SK-N-SH treated with all-trans-retinoic acid at 6 μM for 48 hours (cell line): ENCODE data around the gene KCNK3.

Source experiments
- ARNTL ChIP-seq: fragments of 450-650 bp; formaldehyde crosslinking; IDR thresholded peaks from 2 replicates; pipeline ENCODE4 v1.5.0; 2020; ENCODE audit warnings: low read depth, mild to moderate bottlenecking, moderate library complexity, borderline replicate concordance
- BACH2 ChIP-seq: fragments of 250-450 bp; sonication (Bioruptor Pico); IDR thresholded peaks from 2 replicates; pipeline ENCODE4 v1.9.0; 2021; ENCODE audit warnings: mild to moderate bottlenecking, borderline replicate concordance
- CSDC2 ChIP-seq: fragments of 250-450 bp; sonication (Bioruptor Pico); IDR thresholded peaks from 2 replicates; pipeline ENCODE4 v1.5.0; 2020; ENCODE audit warnings: mild to moderate bottlenecking, moderate library complexity
- ESRRG ChIP-seq: fragments of 250-450 bp; sonication (Bioruptor Pico); IDR thresholded peaks from 2 replicates; pipeline ENCODE4 v1.6.1; 2021; ENCODE audit warnings: mild to moderate bottlenecking
- ISL1 ChIP-seq: fragments of 250-450 bp; sonication (Bioruptor Pico); IDR thresholded peaks from 2 replicates; pipeline ENCODE4 v2.1.2; 2022; ENCODE audit warnings: mild to moderate bottlenecking, moderate library complexity
- PATZ1 ChIP-seq: fragments of 250-450 bp; sonication (Bioruptor Pico); IDR thresholded peaks from 2 replicates; pipeline ENCODE4 v1.8.0; 2020; ENCODE audit warnings: mild to moderate bottlenecking, moderate library complexity, borderline replicate concordance
- PPARA ChIP-seq: fragments of 250-450 bp; sonication (Bioruptor Pico); IDR thresholded peaks from 2 replicates; pipeline ENCODE4 v1.5.0; 2020; ENCODE audit warnings: mild to moderate bottlenecking, borderline replicate concordance
- RARB ChIP-seq: fragments of 250-450 bp; sonication (Bioruptor Pico); IDR thresholded peaks from 2 replicates; pipeline ENCODE4 v1.8.0; 2021; ENCODE audit warnings: mild to moderate bottlenecking, moderate library complexity
- SNAI2 ChIP-seq: fragments of 250-450 bp; sonication (Bioruptor Pico); IDR thresholded peaks from 2 replicates; pipeline ENCODE4 v1.5.0; 2020; ENCODE audit warnings: mild to moderate bottlenecking, moderate library complexity
- TOX ChIP-seq: fragments of 250-450 bp; sonication (Bioruptor Pico); IDR thresholded peaks from 2 replicates; pipeline ENCODE4 v1.8.0; 2021; ENCODE audit warnings: mild to moderate bottlenecking, moderate library complexity, borderline replicate concordance
- ZFP3 ChIP-seq: fragments of 250-450 bp; sonication (Bioruptor Pico); IDR thresholded peaks from 2 replicates; pipeline ENCODE4 v1.5.0; 2020; ENCODE audit warnings: mild to moderate bottlenecking, moderate library complexity
- ZNF565 ChIP-seq: fragments of 450-650 bp; formaldehyde crosslinking; conservative IDR thresholded peaks from 2 replicates; pipeline ENCODE4 v1.5.0; 2020; ENCODE audit warnings: low read depth, mild to moderate bottlenecking, moderate library complexity
- ZNF70 ChIP-seq: fragments of 450-650 bp; formaldehyde crosslinking; IDR thresholded peaks from 2 replicates; pipeline ENCODE4 v1.5.0; 2020; ENCODE audit warnings: mild to moderate bottlenecking, moderate library complexity

GRCh38 chr2:26685341-26685740 lies 7.2 kb upstream of the KCNK3 start:
- no peak for TF ChIP-seq CSDC2
- no peak for TF ChIP-seq ZFP3
- TF ChIP-seq ZNF565 = no peak
- TF ChIP-seq PATZ1 (CRISPR knock-in tag) = no peak
- TF ChIP-seq RARB = no peak
- TF ChIP-seq SNAI2 (CRISPR knock-in tag) = no peak
- no peak for TF ChIP-seq PPARA (CRISPR knock-in tag)
- TF ChIP-seq ZNF70 = no peak
- no peak for TF ChIP-seq ESRRG (CRISPR knock-in tag)
- TF ChIP-seq ARNTL = no peak
- no peak for TF ChIP-seq TOX
- no peak for TF ChIP-seq ISL1 (CRISPR knock-in tag)
- no peak for TF ChIP-seq BACH2 (CRISPR knock-in tag)
